ENCODE measurements around the gene HPD. TPM values are rescaled to one million over a fixed set of nuclear protein-coding genes. Genes with fewer than 3 reads are reported as not detected.

The HPD gene
- total and polyA plus RNA-seq, 2 of the 4 experiments (the other 2 are of a cell fraction): 0.15 to 0.18 TPM

DNA sequence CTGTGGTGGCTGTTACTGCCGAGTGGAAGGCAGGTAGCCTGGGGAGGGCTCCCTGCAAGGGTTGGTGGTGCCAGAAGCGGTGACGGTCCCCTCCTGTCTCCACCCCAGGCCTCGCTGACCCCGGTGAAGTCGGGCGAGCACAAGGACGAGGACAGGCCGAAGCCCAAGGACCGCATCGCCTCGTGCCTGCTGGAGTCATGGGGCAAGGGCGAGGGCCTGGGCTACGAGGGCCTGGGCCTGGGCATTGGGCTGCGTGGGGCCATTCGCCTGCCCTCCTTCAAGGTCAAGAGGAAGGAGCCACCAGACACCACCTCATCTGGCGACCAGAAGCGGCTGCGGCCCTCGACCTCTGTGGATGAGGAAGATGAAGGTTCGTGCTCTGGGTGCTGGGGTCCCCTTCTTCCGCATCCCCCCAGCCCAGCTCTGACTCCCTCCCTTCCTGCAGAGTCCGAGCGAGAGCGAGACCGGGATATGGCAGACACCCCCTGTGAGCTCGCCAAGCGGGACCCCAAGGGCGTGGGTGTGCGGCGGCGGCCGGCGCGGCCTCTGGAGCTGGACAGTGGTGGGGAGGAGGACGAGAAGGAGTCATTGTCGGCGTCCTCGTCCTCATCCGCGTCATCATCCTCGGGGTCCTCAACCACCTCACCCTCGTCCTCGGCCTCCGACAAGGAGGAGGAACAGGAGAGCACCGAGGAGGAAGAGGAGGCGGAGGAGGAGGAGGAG is 41.6 kb downstream of the HPD start:
- peak overlapping the region; percentile 28 for H2AK9ac ChIP-seq (replicated peaks; ENCODE audit: low read depth, low read length, poor library complexity)
- no peak overlapping the region for H3K27ac ChIP-seq (ENCODE audit: insufficient read depth, low read length)
- in situ Hi-C loops (cut with MboI; ENCODE audit: low sequenced_read_pairs) (no loop called here), dilution Hi-C loops (cut with HindIII; ENCODE audit: low sequenced_read_pairs, unreplicated experiment) (no loop called here), intact Hi-C loops (cut with micrococcal nuclease) (no loop called here)
- no peak overlapping the region for H3K4ac ChIP-seq (ENCODE audit: low read depth, low read length)
- H3K4me1 ChIP-seq (ENCODE audit: control insufficient read depth, insufficient read depth, low read length): peaks cover 8% of the 10 kb centered on the region
- 80% methylated on average over 1 of the region's 47 CpGs; no CpG with 5 or more reads in 1 of the 2 experiments for WGBS, 2 experiments (ENCODE audit: extremely low coverage in 2 of 2, insufficient read length in 1 of 2)
- DNase-seq (no peak), ATAC-seq (ENCODE audit: low read depth) (no peak)
- H3K23ac ChIP-seq (ENCODE audit: low read depth, low read length): no peak overlapping the region
- no peaks in the 10 kb centered on the region for H3K9me3 ChIP-seq (ENCODE audit: control insufficient read depth, insufficient read depth, low read length)
- H3K4me3 ChIP-seq (ENCODE audit: insufficient read depth, low read depth, low read length): no peak overlapping the region
- CTCF ChIA-PET: no interaction called here
- POLR2A ChIA-PET (ENCODE audit: unreplicated experiment): no interaction called here
- H2BK120ac ChIP-seq (ENCODE audit: low read depth, low read length): no peak overlapping the region
- H3K56ac ChIP-seq (ENCODE audit: extremely low read depth, insufficient read depth, low read length): no peak overlapping the region
- peaks cover 29% of the 10 kb centered on the region for H4K20me1 ChIP-seq (ENCODE audit: insufficient read depth, low read length)
- no peak overlapping the region for H2AK5ac ChIP-seq (ENCODE audit: low read depth, low read length)
- no peak overlapping the region for H2AFZ ChIP-seq (replicated peaks; ENCODE audit: low read length, poor library complexity)
- H4K5ac ChIP-seq (ENCODE audit: low read depth, low read length): no peak overlapping the region
- no peak overlapping the region for H4K8ac ChIP-seq (ENCODE audit: low read depth in 2 of 2, low read length in 2 of 2)
- H2BK5ac ChIP-seq (ENCODE audit: low read depth, low read length, poor library complexity, severe bottlenecking): no peak overlapping the region
- peaks cover 59% of the 10 kb centered on the region for H3K36me3 ChIP-seq (ENCODE audit: control insufficient read depth, insufficient read depth, low read length)
- no peak overlapping the region for H3K14ac ChIP-seq (replicated peaks; ENCODE audit: low read depth, low read length)
- H4K91ac ChIP-seq (ENCODE audit: insufficient read depth, low read depth, low read length): no peak overlapping the region
- no peak overlapping the region for H3K9ac ChIP-seq (ENCODE audit: low read depth, low read length)
- TF ChIP-seq, protein P1, sequence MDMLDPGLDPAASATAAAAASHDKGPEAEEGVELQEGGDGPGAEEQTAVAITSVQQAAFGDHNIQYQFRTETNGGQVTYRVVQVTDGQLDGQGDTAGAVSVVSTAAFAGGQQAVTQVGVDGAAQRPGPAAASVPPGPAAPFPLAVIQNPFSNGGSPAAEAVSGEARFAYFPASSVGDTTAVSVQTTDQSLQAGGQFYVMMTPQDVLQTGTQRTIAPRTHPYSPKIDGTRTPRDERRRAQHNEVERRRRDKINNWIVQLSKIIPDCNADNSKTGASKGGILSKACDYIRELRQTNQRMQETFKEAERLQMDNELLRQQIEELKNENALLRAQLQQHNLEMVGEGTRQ (IDR thresholded peaks at IDR 0.05; ENCODE audit: low read depth, low read length): no peak
- TF ChIP-seq MAFK (IDR thresholded peaks at IDR 0.05; ENCODE audit: low read depth, low read length): no peak
- no peak for TF ChIP-seq NFE2L2 (IDR thresholded peaks at IDR 0.05; ENCODE audit: low read depth, low read length)
- no peak for TF ChIP-seq RAD21 (IDR thresholded peaks at IDR 0.05; ENCODE audit: low read length)
- no peak for TF ChIP-seq SMC3 (IDR thresholded peaks at IDR 0.05; ENCODE audit: low read depth, low read length)
- H3K79me1 ChIP-seq (ENCODE audit: low read depth in 1 of 2, low read length in 2 of 2): peaks cover 30 to 64% of the 10 kb centered on the region in 2 experiments
- H3K27me3 ChIP-seq (ENCODE audit: control insufficient read depth, insufficient read depth, low read length): no peaks in the 10 kb centered on the region
- no peak overlapping the region for H2BK15ac ChIP-seq (ENCODE audit: low read depth, low read length)
- H2BK20ac ChIP-seq (ENCODE audit: low read depth, low read length): no peak overlapping the region
- no peaks in the 10 kb centered on the region for H3K9me1 ChIP-seq (ENCODE audit: insufficient read depth, low read length)
- no peak overlapping the region for H3K4me2 ChIP-seq (ENCODE audit: low read depth, low read length)
- no peak overlapping the region for H3K18ac ChIP-seq (ENCODE audit: low read depth, low read length)
- TSS peak; percentile 86 for BruUV-seq (replicated peaks)
